ENCODE data around the gene FXR1.
"Not testable (repeated sequence)": the region's sequence is repeated elsewhere in the genome, so short reads cannot be mapped to it uniquely, and the experiment has no call there.

FXR1 gene

GRCh38 chr3:180990505-180990904 lies 78.0 kb downstream of the FXR1 start:
- Histone ChIP-seq H3K9me3 (ENCODE audit: insufficient read depth, low read length, severe bottlenecking) (no peaks in the 10 kb centered on the region), H3K27me3 (ENCODE audit: insufficient read depth, low read length, poor library complexity) (peaks cover 5% of the 10 kb centered on the region), H2AFZ (ENCODE audit: low read depth, low read length) (peak overlapping the region; percentile 82), H3K4me3 (ENCODE audit: low read depth in 1 of 2, low read length in 2 of 2) (peak overlapping the region; percentile 65 to 66), H3K79me2 (ENCODE audit: insufficient read depth, low read length) (peaks cover 22% of the 10 kb centered on the region), H3K4me1 (ENCODE audit: insufficient read depth, low read length) (peaks cover 30% of the 10 kb centered on the region), H4K20me1 (ENCODE audit: insufficient read depth, low read length) (no peaks in the 10 kb centered on the region), H3K36me3 (ENCODE audit: insufficient read depth, low read length) (peaks cover 8% of the 10 kb centered on the region), H3K4me2 (ENCODE audit: insufficient read depth, low read length) (peak overlapping the region; percentile 86), H3K9ac (ENCODE audit: low read depth, low read length) (peak overlapping the region; percentile 62), H3K27ac (ENCODE audit: low read length) (no peak overlapping the region)
- TF ChIP-seq CTCF (IDR thresholded peaks at IDR 0.05; ENCODE audit: borderline replicate concordance, extremely low read depth, low read length, poor library complexity, severe bottlenecking) (no peak), EZH2 (IDR thresholded peaks at IDR 0.05; ENCODE audit: borderline replicate concordance, low read depth, low read length, severe bottlenecking) (no peak)
- no peak for DNase-seq
- ATAC-seq (ENCODE audit: insufficient read depth, low read depth): no peak

GRCh38 chr3:180996415-180996932 lies 84.0 kb downstream of the FXR1 start:
- Histone ChIP-seq H3K36me3 (ENCODE audit: insufficient read depth, low read length) (no peaks in the 10 kb centered on the region), H3K9me3 (ENCODE audit: insufficient read depth, low read length, severe bottlenecking) (no peaks in the 10 kb centered on the region), H3K4me2 (ENCODE audit: insufficient read depth, low read length) (no peak overlapping the region), H3K27ac (ENCODE audit: low read length) (no peak overlapping the region), H3K79me2 (ENCODE audit: insufficient read depth, low read length) (no peaks in the 10 kb centered on the region), H3K9ac (ENCODE audit: low read depth, low read length) (no peak overlapping the region), H4K20me1 (ENCODE audit: insufficient read depth, low read length) (no peaks in the 10 kb centered on the region), H2AFZ (ENCODE audit: low read depth, low read length) (no peak overlapping the region), H3K4me1 (ENCODE audit: insufficient read depth, low read length) (no peaks in the 10 kb centered on the region), H3K27me3 (ENCODE audit: insufficient read depth, low read length, poor library complexity) (peaks cover 5% of the 10 kb centered on the region), H3K4me3 (ENCODE audit: low read depth in 1 of 2, low read length in 2 of 2) (no peak overlapping the region)
- DNase-seq (no peak), ATAC-seq (ENCODE audit: insufficient read depth, low read depth) (no peak)
- TF ChIP-seq CTCF (IDR thresholded peaks at IDR 0.05; ENCODE audit: borderline replicate concordance, extremely low read depth, low read length, poor library complexity, severe bottlenecking): no peak
- TF ChIP-seq EZH2 (IDR thresholded peaks at IDR 0.05; ENCODE audit: borderline replicate concordance, low read depth, low read length, severe bottlenecking): no peak

GRCh38 chr3:181002331-181002730 lies 89.9 kb downstream of the FXR1 start:
- not testable (repeated sequence) for H4K20me1 ChIP-seq (ENCODE audit: insufficient read depth, low read length); H3K4me2 ChIP-seq (ENCODE audit: insufficient read depth, low read length); H3K9me3 ChIP-seq (ENCODE audit: insufficient read depth, low read length, severe bottlenecking); H3K27me3 ChIP-seq (ENCODE audit: insufficient read depth, low read length, poor library complexity); H3K36me3 ChIP-seq (ENCODE audit: insufficient read depth, low read length); H3K27ac ChIP-seq (ENCODE audit: low read length); DNase-seq; H3K9ac ChIP-seq (ENCODE audit: low read depth, low read length); H3K79me2 ChIP-seq (ENCODE audit: insufficient read depth, low read length); H2AFZ ChIP-seq (ENCODE audit: low read depth, low read length); H3K4me1 ChIP-seq (ENCODE audit: insufficient read depth, low read length); ATAC-seq (ENCODE audit: insufficient read depth, low read depth); H3K4me3 ChIP-seq (ENCODE audit: low read depth in 1 of 2, low read length in 2 of 2)

GRCh38 chr3:181003469-181003868 lies 91.0 kb downstream of the FXR1 start:
- not testable (repeated sequence) for H3K9me3 ChIP-seq (ENCODE audit: insufficient read depth, low read length, severe bottlenecking); H3K9ac ChIP-seq (ENCODE audit: low read depth, low read length); H2AFZ ChIP-seq (ENCODE audit: low read depth, low read length); ATAC-seq (ENCODE audit: insufficient read depth, low read depth); H4K20me1 ChIP-seq (ENCODE audit: insufficient read depth, low read length); H3K27ac ChIP-seq (ENCODE audit: low read length); H3K4me3 ChIP-seq (ENCODE audit: low read depth in 1 of 2, low read length in 2 of 2); H3K4me1 ChIP-seq (ENCODE audit: insufficient read depth, low read length); H3K27me3 ChIP-seq (ENCODE audit: insufficient read depth, low read length, poor library complexity); H3K4me2 ChIP-seq (ENCODE audit: insufficient read depth, low read length); DNase-seq; H3K79me2 ChIP-seq (ENCODE audit: insufficient read depth, low read length); H3K36me3 ChIP-seq (ENCODE audit: insufficient read depth, low read length)

Data from DND-41 (cell line).